HG02943 (cell line): ENCODE results near the gene TMEM63B.
"Not testable (repeated sequence)": the region's sequence is repeated elsewhere in the genome, so short reads cannot be mapped to it uniquely, and the experiment has no call there.

Source experiments
- ATAC-seq: cut with Tn5 transposase; IDR thresholded peaks from one replicate; pipeline ENCODE4 v1.9.1; 2021; ENCODE audit warnings: mild to moderate bottlenecking, low read depth, moderate library complexity; ENCODE audit not compliant: unreplicated experiment

The TMEM63B gene

GRCh38 chr6:44185953-44186634 lies 58.7 kb downstream of the TMEM63B start:
- ATAC-seq, result no peak

GRCh38 chr6:44186635-44187025 lies 59.3 kb downstream of the TMEM63B start:
- ATAC-seq, result no peak

GRCh38 chr6:44188819-44189218 lies 61.5 kb downstream of the TMEM63B start:
- no peak for ATAC-seq

- ATAC-seq, result no peak
These were observed 61.9 kb downstream of the TMEM63B start for GRCh38 chr6:44189257-44189656.

- ATAC-seq, result no peak
These were observed 63.4 kb downstream of the TMEM63B start for GRCh38 chr6:44190715-44191114.

GRCh38 chr6:44192428-44193041 lies 65.2 kb downstream of the TMEM63B start:
- no peak for ATAC-seq

GRCh38 chr6:44193307-44193910 lies 66.1 kb downstream of the TMEM63B start:
- ATAC-seq, result no peak

- ATAC-seq, result no peak
These were observed 67.0 kb downstream of the TMEM63B start for GRCh38 chr6:44194326-44194725.

- not testable (repeated sequence) for ATAC-seq
These were observed 69.0 kb downstream of the TMEM63B start for GRCh38 chr6:44196351-44196750.

- no peak for ATAC-seq
These were observed 71.3 kb downstream of the TMEM63B start for GRCh38 chr6:44198684-44199083.

- ATAC-seq, result no peak
These were observed 72.5 kb downstream of the TMEM63B start for GRCh38 chr6:44199883-44200282.

- no peak for ATAC-seq
These were observed 73.8 kb downstream of the TMEM63B start for GRCh38 chr6:44201200-44201599.

GRCh38 chr6:44201638-44202303 lies 74.4 kb downstream of the TMEM63B start:
- ATAC-seq, result no peak

GRCh38 chr6:44202332-44202971 lies 75.1 kb downstream of the TMEM63B start:
- ATAC-seq, result no peak

- no peak for ATAC-seq
These were observed 75.8 kb downstream of the TMEM63B start for GRCh38 chr6:44202972-44203750.

GRCh38 chr6:44203955-44204354 lies 76.6 kb downstream of the TMEM63B start:
- ATAC-seq, result no peak
